IMR-90 (cell line): Measurements from ENCODE around the gene ABI3BP. TPM values are rescaled to one million over a fixed set of nuclear protein-coding genes. Genes with fewer than 3 reads are reported as not detected.

Experiments
- ATAC-seq: fragments of 200-7000 bp; cut with Tn5 transposase; 2 replicates; pipeline ENCODE4 v1.9.1; 2020; ENCODE audit warnings: low read depth, mild to moderate bottlenecking, moderate library complexity
- BruUV-seq: library from RNA; stranded (reverse); fragments of 400-500 nt; replicated peaks from 2 replicates; lab custom pipeline; 2021; lab: Mats Ljungman, UMichigan
- CTCF ChIA-PET: fragments of 300-600 bp; formaldehyde crosslinking; extraction: SDS; loops from one replicate; lab custom pipeline; 2021; ENCODE audit warnings: antibody characterized with exemption; lab: Yijun Ruan, JAX
- POLR2A ChIA-PET: fragments of 300-600 bp; sonication (Branson Sonifier 250); formaldehyde crosslinking; loops from one replicate; lab custom pipeline; 2022; ENCODE audit warnings: antibody characterized with exemption; ENCODE audit not compliant: unreplicated experiment; lab: Charles Lee
- DNase-seq: peaks from one replicate; pipeline ENCODE4 v3.0.0; 2013
- H2AFZ ChIP-seq: replicated peaks from 2 replicates; pipeline ENCODE3; 2013; ENCODE audit warnings: low read length, mild to moderate bottlenecking; ENCODE audit not compliant: poor library complexity
- H2AK5ac ChIP-seq: 2 replicates; pipeline ENCODE4 v1.6.1; 2013; ENCODE audit warnings: low read depth, low read length, inconsistent platforms
- H2AK9ac ChIP-seq: replicated peaks from 2 replicates; pipeline ENCODE3; 2013; ENCODE audit warnings: mild to moderate bottlenecking, low read depth, low read length, moderate library complexity; ENCODE audit not compliant: poor library complexity
- H2BK120ac ChIP-seq: 2 replicates; pipeline ENCODE4 v1.6.1; 2013; ENCODE audit warnings: low read depth, low read length, inconsistent platforms
- H2BK15ac ChIP-seq: 3 replicates; pipeline ENCODE4 v1.6.1; 2013; ENCODE audit warnings: low read depth, low read length, inconsistent platforms
- H2BK20ac ChIP-seq: 2 replicates; pipeline ENCODE4 v1.6.1; 2013; ENCODE audit warnings: low read depth, mild to moderate bottlenecking, inconsistent platforms, low read length, moderate library complexity
- H2BK5ac ChIP-seq: 2 replicates; pipeline ENCODE4 v1.6.1; 2013; ENCODE audit warnings: mild to moderate bottlenecking, low read depth, low read length, inconsistent platforms; ENCODE audit not compliant: poor library complexity, severe bottlenecking
- H3K14ac ChIP-seq: replicated peaks from 2 replicates; pipeline ENCODE4 v1.6.1; 2013; ENCODE audit warnings: low read depth, low read length, inconsistent platforms
- H3K18ac ChIP-seq: 2 replicates; pipeline ENCODE4 v1.6.1; 2013; ENCODE audit warnings: low read depth, low read length, control low read depth
- H3K23ac ChIP-seq: 2 replicates; pipeline ENCODE4 v1.6.1; 2013; ENCODE audit warnings: low read depth, low read length, inconsistent platforms
- H3K27ac ChIP-seq: 2 replicates; pipeline ENCODE4 v1.5.1; 2013; ENCODE audit warnings: mild to moderate bottlenecking, control low read depth, low read length; ENCODE audit not compliant: insufficient read depth
- H3K27me3 ChIP-seq: 2 replicates; pipeline ENCODE4 v1.6.1; 2013; ENCODE audit warnings: low read length; ENCODE audit not compliant: control insufficient read depth, insufficient read depth
- H3K36me3 ChIP-seq: 2 replicates; pipeline ENCODE4 v1.6.1; 2013; ENCODE audit warnings: low read length, mixed read lengths; ENCODE audit not compliant: control insufficient read depth, insufficient read depth
- H3K4ac ChIP-seq: 2 replicates; pipeline ENCODE4 v1.6.1; 2013; ENCODE audit warnings: low read depth, low read length, inconsistent platforms
- H3K4me1 ChIP-seq: 2 replicates; pipeline ENCODE4 v1.6.1; 2013; ENCODE audit warnings: low read length, mixed read lengths; ENCODE audit not compliant: control insufficient read depth, insufficient read depth
- H3K4me2 ChIP-seq: 2 replicates; pipeline ENCODE4 v1.6.1; 2013; ENCODE audit warnings: low read depth, mild to moderate bottlenecking, control low read depth, low read length, moderate library complexity
- H3K4me3 ChIP-seq: 2 replicates; pipeline ENCODE4 v1.5.1; 2013; ENCODE audit warnings: low read depth, mild to moderate bottlenecking, control low read depth, low read length, moderate library complexity; ENCODE audit not compliant: insufficient read depth
- H3K56ac ChIP-seq: 2 replicates; pipeline ENCODE4 v1.6.1; 2013; ENCODE audit warnings: low read length, inconsistent platforms; ENCODE audit not compliant: insufficient read depth; ENCODE audit errors: extremely low read depth
- H3K79me1 ChIP-seq, 2 experiments: 2 replicates each; pipeline ENCODE4 v1.6.1; 2013; ENCODE audit warnings: low read length in 2 of 2, inconsistent platforms in 1 of 2, low read depth in 1 of 2
- H3K9ac ChIP-seq: 2 replicates; pipeline ENCODE4 v1.6.1; 2013; ENCODE audit warnings: low read depth, low read length, control low read depth
- H3K9me1 ChIP-seq: 2 replicates; pipeline ENCODE4 v1.6.1; 2013; ENCODE audit warnings: low read length, inconsistent platforms; ENCODE audit not compliant: insufficient read depth
- H3K9me3 ChIP-seq: 2 replicates; pipeline ENCODE4 v1.6.1; 2013; ENCODE audit warnings: low read length; ENCODE audit not compliant: control insufficient read depth, insufficient read depth
- H4K20me1 ChIP-seq: 2 replicates; pipeline ENCODE4 v1.6.1; 2013; ENCODE audit warnings: low read length, inconsistent platforms; ENCODE audit not compliant: insufficient read depth
- H4K5ac ChIP-seq: 2 replicates; pipeline ENCODE4 v1.6.1; 2013; ENCODE audit warnings: mild to moderate bottlenecking, low read depth, low read length, control low read depth
- H4K8ac ChIP-seq, 2 experiments: 2 replicates each; pipeline ENCODE4 v1.6.1; 2013; ENCODE audit warnings: low read depth in 2 of 2, low read length in 2 of 2, control low read depth in 1 of 2, inconsistent platforms in 1 of 2
- H4K91ac ChIP-seq: 2 replicates; pipeline ENCODE4 v1.6.1; 2013; ENCODE audit warnings: low read depth, low read length, inconsistent platforms; ENCODE audit not compliant: insufficient read depth
- CEBPB ChIP-seq: IDR thresholded peaks from 2 replicates; pipeline ENCODE4 v1.6.1; 2012; ENCODE audit warnings: low read depth, low read length, improper control_type of control experiment
- CHD1 ChIP-seq: IDR thresholded peaks from 2 replicates; pipeline ENCODE4 v1.6.1; 2012; ENCODE audit warnings: low read depth, low read length, improper control_type of control experiment
- CTCF ChIP-seq: conservative IDR thresholded peaks from 2 replicates; pipeline ENCODE4 v1.5.1; 2012; ENCODE audit warnings: mild to moderate bottlenecking, low read depth, low read length, improper control_type of control experiment
- ELK1 ChIP-seq: fragments of 150-350 bp; IDR thresholded peaks from 2 replicates; pipeline ENCODE4 v1.6.1; 2016; ENCODE audit warnings: low read depth, mild to moderate bottlenecking, low read length, moderate library complexity, borderline replicate concordance
- FOS ChIP-seq: fragments of 150-350 bp; IDR thresholded peaks from 2 replicates; pipeline ENCODE4 v1.6.1; 2016; ENCODE audit warnings: low read depth, low read length
- MAFK ChIP-seq: IDR thresholded peaks from 2 replicates; pipeline ENCODE4 v1.6.1; 2012; ENCODE audit warnings: low read depth, low read length, improper control_type of control experiment
- NFE2L2 ChIP-seq: fragments of 150-350 bp; IDR thresholded peaks from 2 replicates; pipeline ENCODE4 v1.6.1; 2016; ENCODE audit warnings: low read depth, mild to moderate bottlenecking, low read length
- RAD21 ChIP-seq: IDR thresholded peaks from 2 replicates; pipeline ENCODE4 v1.6.1; 2012; ENCODE audit warnings: low read length, improper control_type of control experiment
- RFX5 ChIP-seq: IDR thresholded peaks from 2 replicates; pipeline ENCODE4 v1.8.0; 2012; ENCODE audit warnings: low read depth, mild to moderate bottlenecking, low read length, moderate library complexity
- USF2 ChIP-seq: fragments of 150-350 bp; IDR thresholded peaks from 2 replicates; pipeline ENCODE4 v1.6.1; 2017; ENCODE audit warnings: mild to moderate bottlenecking, antibody characterized with exemption, low read length, low read depth
- WGBS, 2 experiments: methylation state at CpG; one replicate each; pipeline versions ENCODE4 v1.1.5 to v1.1.7; 2013; ENCODE audit warnings: missing lambda C conversion rate in 2 of 2; ENCODE audit not compliant: insufficient read length in 1 of 2; ENCODE audit errors: extremely low coverage in 2 of 2; 5-methylcytosine and 5-hydroxymethylcytosine counted together
- dilution Hi-C: fragments of 300-500 bp; cut with HindIII; formaldehyde crosslinking; loops from one replicate; pipeline ENCODE4 v1.14.3; 2018; ENCODE audit warnings: low sequenced_read_pairs; ENCODE audit not compliant: unreplicated experiment
- in situ Hi-C: fragments of 300-500 bp; cut with MboI; formaldehyde crosslinking; loops from 3 replicates; pipeline ENCODE4 v1.14.3; 2019; ENCODE audit warnings: low sequenced_read_pairs, inconsistent platforms, mixed read lengths
- intact Hi-C: fragments of 100-400 bp; cut with micrococcal nuclease; formaldehyde crosslinking; loops from 2 replicates; pipeline ENCODE4 v1.10.0; 2022
- polyA plus RNA-seq, 3 experiments: library from polyadenylated mRNA; depleted of rRNA; stranded (reverse); fragments of >200 nt; gene quantifications; 2 replicates each; pipeline ENCODE4 v1.2.3, GENCODE V29; 2012; ENCODE audit warnings: low replicate concordance in 1 of 3
- total RNA-seq: library from RNA; depleted of rRNA; stranded (reverse); fragments of >200 nt; gene quantifications from 2 replicates; pipeline ENCODE4 v1.2.3, GENCODE V29; 2012

ABI3BP gene
- total and polyA plus RNA-seq, 2 of the 4 experiments (the other 2 are of a cell fraction): 3.0 to 26.7 TPM

- DNase-seq (no peak), ATAC-seq (no peak)
- Histone ChIP-seq H2AFZ (no peak overlapping the region), H2BK20ac (no peak overlapping the region), H3K79me1 (no peaks in the 10 kb centered on the region), H3K4me2 (no peak overlapping the region), H2AK9ac (no peak overlapping the region), H3K9ac (no peak overlapping the region), H2BK120ac (no peak overlapping the region), H3K14ac (no peak overlapping the region), H4K20me1 (no peaks in the 10 kb centered on the region), H2AK5ac (no peak overlapping the region), H3K36me3 (no peaks in the 10 kb centered on the region), H2BK5ac (no peak overlapping the region), H3K18ac (no peak overlapping the region), H3K4me1 (no peaks in the 10 kb centered on the region), H2BK15ac (no peak overlapping the region), H3K4me3 (no peak overlapping the region), H3K9me1 (no peaks in the 10 kb centered on the region), H4K8ac (no peak overlapping the region), H4K5ac (no peak overlapping the region), H3K23ac (no peak overlapping the region), H3K27me3 (no peaks in the 10 kb centered on the region), H3K9me3 (no peaks in the 10 kb centered on the region), H3K27ac (no peak overlapping the region), H3K56ac (no peak overlapping the region), H4K91ac (no peak overlapping the region), H3K4ac (no peak overlapping the region)
- WGBS, 2 experiments: no CpG with 5 or more reads among the region's 4 CpGs
- TF ChIP-seq RAD21 (no peak), FOS (no peak), RFX5 (no peak), ELK1 (no peak), CTCF (no peak), CHD1 (no peak), USF2 (no peak), CEBPB (no peak), NFE2L2 (no peak), MAFK (no peak)
- no TSS peak for BruUV-seq
- POLR2A ChIA-PET: no interaction called here
- CTCF ChIA-PET: no interaction called here
- intact Hi-C loops (no loop called here), in situ Hi-C loops (no loop called here), dilution Hi-C loops (no loop called here)
Observed at GRCh38 chr3:100912976-100913545, 80.2 kb downstream of the ABI3BP start.
